ENCODE data around the gene ZNF37A. TPM values are rescaled to one million over a fixed set of nuclear protein-coding genes. Genes with fewer than 3 reads are reported as not detected.

ZNF37A gene
- total and polyA plus RNA-seq, 4 donors, result 3.5 to 11.5 (median 4.4) TPM

- Histone ChIP-seq H3K36me3 (ENCODE audit: control insufficient read depth in 4 of 4, insufficient read depth in 3 of 4, low read depth in 1 of 4, low read length in 3 of 4) (peaks cover 8 to 58% (median 52%) of the 10 kb centered on the region in 4 donors), H3K27me3 (ENCODE audit: control insufficient read depth in 4 of 4, insufficient read depth in 4 of 4, low read length in 3 of 4) (no peaks in the 10 kb centered on the region), H3K4me3 (ENCODE audit: low read depth in 1 of 3, low read length in 3 of 3) (peak overlapping the region in 2 of 3 donors; percentile 19 to 38), H3K4me1 (ENCODE audit: control insufficient read depth in 4 of 4, insufficient read depth in 4 of 4, low read length in 3 of 4) (no peaks in the 10 kb centered on the region), H3K9me3 (ENCODE audit: control insufficient read depth in 4 of 4, low read length in 3 of 4) (peaks cover 15 to 34% (median 25%) of the 10 kb centered on the region in 4 donors), H3K9ac (ENCODE audit: low read depth in 1 of 2, low read length in 2 of 2) (no peak overlapping the region), H3K27ac (ENCODE audit: low read depth in 1 of 2, low read length in 2 of 2) (no peak overlapping the region)
- no peak for TF ChIP-seq CTCF (IDR thresholded peaks at IDR 0.05; ENCODE audit: low read depth, low read length, missing input control)
- no peak for TF ChIP-seq HNF4G (IDR thresholded peaks at IDR 0.05)
- TF ChIP-seq JUND (IDR thresholded peaks at IDR 0.05), result no peak
- no peak for TF ChIP-seq GABPA (IDR thresholded peaks at IDR 0.05 in 1 of 2, conservative IDR thresholded peaks at IDR 0.05 in 1 of 2)
- TF ChIP-seq FOXA1 (IDR thresholded peaks at IDR 0.05), result no peak
- no peak for TF ChIP-seq TAF1 (conservative IDR thresholded peaks at IDR 0.05)
- no peak for TF ChIP-seq ATF3 (IDR thresholded peaks at IDR 0.05)
- TF ChIP-seq MAX (IDR thresholded peaks at IDR 0.05), result no peak
- TF ChIP-seq RAD21 (IDR thresholded peaks at IDR 0.05), result no peak
- no peak for TF ChIP-seq HNF4A (conservative IDR thresholded peaks at IDR 0.05)
- TF ChIP-seq RXRA (IDR thresholded peaks at IDR 0.05), result no peak
- no peak for TF ChIP-seq SP1 (IDR thresholded peaks at IDR 0.05)
- no peak for TF ChIP-seq FOXA2 (IDR thresholded peaks at IDR 0.05)
- no peak for TF ChIP-seq ZBTB33 (IDR thresholded peaks at IDR 0.05)
- TF ChIP-seq NR2F2 (IDR thresholded peaks at IDR 0.05), result no peak
- TF ChIP-seq REST (IDR thresholded peaks at IDR 0.05), result no peak
- TF ChIP-seq EGR1 (IDR thresholded peaks at IDR 0.05; ENCODE audit: low read depth in 2 of 2), result no peak
- no peak for TF ChIP-seq YY1 (IDR thresholded peaks at IDR 0.05)
- 99% methylated on average over 1 of the region's 1 CpG for WGBS
- DNase-seq (ENCODE audit: low spot score), result no peak
Measured at GRCh38 chr10:38050212-38050611, 43.9 kb upstream of the ZNF37A start.

Data from liver (tissue), 9 donors.